ENCODE results near the gene LPCAT2.
"Not testable (repeated sequence)": the region's sequence is repeated elsewhere in the genome, so short reads cannot be mapped to it uniquely, and the experiment has no call there.

DNA sequence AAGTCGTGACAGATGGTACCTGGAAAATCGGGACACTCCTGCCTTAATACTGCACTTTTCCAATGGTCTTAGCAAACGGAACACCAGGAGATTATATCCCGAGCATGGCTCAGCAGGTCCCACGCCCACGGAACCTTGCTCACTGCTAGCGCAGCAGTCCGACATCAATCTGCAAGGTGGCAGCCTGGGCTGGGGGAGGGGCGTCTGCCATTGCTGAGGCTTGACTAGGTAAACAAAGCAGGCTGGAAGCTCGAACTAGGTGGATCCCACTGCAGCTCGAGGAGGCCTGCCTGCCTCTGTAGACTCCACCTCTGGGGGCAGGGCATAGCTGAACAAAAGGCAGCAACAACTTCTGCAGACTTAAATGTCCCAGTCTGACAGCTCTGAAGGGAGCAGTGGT, 106.8 kb downstream of the LPCAT2 start:
- not testable (repeated sequence) for TF ChIP-seq RAD21, NR2F2, SP1, YY1 (IDR thresholded peaks at IDR 0.05)
- TF ChIP-seq, protein P1, sequence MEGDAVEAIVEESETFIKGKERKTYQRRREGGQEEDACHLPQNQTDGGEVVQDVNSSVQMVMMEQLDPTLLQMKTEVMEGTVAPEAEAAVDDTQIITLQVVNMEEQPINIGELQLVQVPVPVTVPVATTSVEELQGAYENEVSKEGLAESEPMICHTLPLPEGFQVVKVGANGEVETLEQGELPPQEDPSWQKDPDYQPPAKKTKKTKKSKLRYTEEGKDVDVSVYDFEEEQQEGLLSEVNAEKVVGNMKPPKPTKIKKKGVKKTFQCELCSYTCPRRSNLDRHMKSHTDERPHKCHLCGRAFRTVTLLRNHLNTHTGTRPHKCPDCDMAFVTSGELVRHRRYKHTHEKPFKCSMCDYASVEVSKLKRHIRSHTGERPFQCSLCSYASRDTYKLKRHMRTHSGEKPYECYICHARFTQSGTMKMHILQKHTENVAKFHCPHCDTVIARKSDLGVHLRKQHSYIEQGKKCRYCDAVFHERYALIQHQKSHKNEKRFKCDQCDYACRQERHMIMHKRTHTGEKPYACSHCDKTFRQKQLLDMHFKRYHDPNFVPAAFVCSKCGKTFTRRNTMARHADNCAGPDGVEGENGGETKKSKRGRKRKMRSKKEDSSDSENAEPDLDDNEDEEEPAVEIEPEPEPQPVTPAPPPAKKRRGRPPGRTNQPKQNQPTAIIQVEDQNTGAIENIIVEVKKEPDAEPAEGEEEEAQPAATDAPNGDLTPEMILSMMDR (IDR thresholded peaks at IDR 0.05; ENCODE audit: low read depth, low read length, missing input control): not testable (repeated sequence)

All from liver (tissue), 3 donors.